Fibroblast of the aortic adventitia (primary cell): ENCODE measurements around the gene TIE1. TPM values are rescaled to one million over a fixed set of nuclear protein-coding genes. Genes with fewer than 3 reads are reported as not detected.

Experiments used
- DNase-seq: peaks from one replicate; pipeline ENCODE4 v3.0.0-alpha.2; 2010; ENCODE audit warnings: low read depth
- H3K4me3 ChIP-seq: 2 replicates; pipeline ENCODE4 v1.5.1; 2011; ENCODE audit warnings: low read depth, mild to moderate bottlenecking, control low read depth, low read length, moderate library complexity
- CTCF ChIP-seq: IDR thresholded peaks from 2 replicates; pipeline ENCODE4 v1.5.1; 2011; ENCODE audit warnings: mild to moderate bottlenecking, low read length, control low read depth, inconsistent platforms; ENCODE audit not compliant: insufficient read depth
- total RNA-seq: library from RNA; depleted of rRNA; stranded (reverse); fragments of >200 nt; gene quantifications from 2 replicates; pipeline ENCODE4 v1.2.3, GENCODE V29; 2012; ENCODE audit warnings: low replicate concordance

TIE1 gene
- total RNA-seq, 1 donor: 0.81 TPM

- TF ChIP-seq CTCF: no peak
- no peak overlapping the region for H3K4me3 ChIP-seq
- no peak for DNase-seq
Measured at GRCh38 chr1:43370564-43370963, 69.8 kb downstream of the TIE1 start.

DNA sequence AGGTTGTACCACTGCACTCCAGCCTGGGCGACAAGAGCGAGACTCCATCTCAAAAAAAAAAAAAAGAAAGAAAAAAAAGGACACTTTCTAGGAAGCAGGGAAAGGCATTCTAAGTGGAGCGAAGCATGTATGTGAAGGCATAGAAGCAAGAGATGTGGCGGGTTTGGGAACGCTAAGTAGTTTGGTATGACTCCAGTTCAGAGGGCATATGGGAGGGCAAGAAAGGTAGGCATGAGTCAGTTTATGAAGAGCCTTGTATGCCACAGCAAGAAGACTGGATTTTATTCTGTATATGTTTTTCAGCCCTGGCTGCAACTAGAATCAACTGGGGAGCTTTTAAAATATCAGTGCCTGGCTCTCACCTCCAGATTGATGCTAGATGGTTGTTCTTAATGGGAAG, 71.4 kb downstream of the TIE1 start:
- no peak for DNase-seq
- no peak for TF ChIP-seq CTCF
- H3K4me3 ChIP-seq: no peak overlapping the region

Other genes starting within 250 kb of the TIE1 start
- gene EBNA1BP2, start 128.7 kb upstream of the TIE1 start, total RNA-seq: 59.4 and 65.9 TPM in 2 replicates
- gene CFAP57, start 128.7 kb upstream of the TIE1 start, total RNA-seq: 0.45 and 0.49 TPM in 2 replicates
- gene TMEM125, start 31.0 kb upstream of the TIE1 start, total RNA-seq: not detected in 2 replicates
- not detected in 2 replicates for gene C1orf210, start 15.4 kb upstream of the TIE1 start, total RNA-seq
- gene MPL, start 36.8 kb downstream of the TIE1 start, total RNA-seq: not detected in 2 replicates
- 0.33 and 23.9 TPM in 2 replicates for gene CDC20, start 58.0 kb downstream of the TIE1 start, total RNA-seq
- 18.2 and 78.5 TPM in 2 replicates for gene ELOVL1, start 67.0 kb downstream of the TIE1 start, total RNA-seq
- 12.8 and 43.1 TPM in 2 replicates for gene MED8, start 88.8 kb downstream of the TIE1 start, total RNA-seq
- gene SZT2, start 88.9 kb downstream of the TIE1 start, total RNA-seq: 26.0 and 35.4 TPM in 2 replicates
- 24.0 and 33.2 TPM in 2 replicates for gene HYI, start 152.9 kb downstream of the TIE1 start, total RNA-seq
- 18.2 and 23.6 TPM in 2 replicates for gene PTPRF, start 229.9 kb downstream of the TIE1 start, total RNA-seq